IPS-18c (cell line): ENCODE data around the gene RIN3.
"Not testable (repeated sequence)": the region's sequence is repeated elsewhere in the genome, so short reads cannot be mapped to it uniquely, and the experiment has no call there.

Experiments used
- H3K4me3 ChIP-seq: 2 replicates; pipeline ENCODE4 v1.7.0; 2013; ENCODE audit warnings: low read depth, mild to moderate bottlenecking, low read length, moderate library complexity; ENCODE audit not compliant: insufficient read depth
- H3K9me3 ChIP-seq: one replicate; pipeline ENCODE4 v1.6.1; 2013; ENCODE audit warnings: mild to moderate bottlenecking, low read length, moderate library complexity; ENCODE audit not compliant: control insufficient read depth, insufficient read depth

RIN3 gene

DNA sequence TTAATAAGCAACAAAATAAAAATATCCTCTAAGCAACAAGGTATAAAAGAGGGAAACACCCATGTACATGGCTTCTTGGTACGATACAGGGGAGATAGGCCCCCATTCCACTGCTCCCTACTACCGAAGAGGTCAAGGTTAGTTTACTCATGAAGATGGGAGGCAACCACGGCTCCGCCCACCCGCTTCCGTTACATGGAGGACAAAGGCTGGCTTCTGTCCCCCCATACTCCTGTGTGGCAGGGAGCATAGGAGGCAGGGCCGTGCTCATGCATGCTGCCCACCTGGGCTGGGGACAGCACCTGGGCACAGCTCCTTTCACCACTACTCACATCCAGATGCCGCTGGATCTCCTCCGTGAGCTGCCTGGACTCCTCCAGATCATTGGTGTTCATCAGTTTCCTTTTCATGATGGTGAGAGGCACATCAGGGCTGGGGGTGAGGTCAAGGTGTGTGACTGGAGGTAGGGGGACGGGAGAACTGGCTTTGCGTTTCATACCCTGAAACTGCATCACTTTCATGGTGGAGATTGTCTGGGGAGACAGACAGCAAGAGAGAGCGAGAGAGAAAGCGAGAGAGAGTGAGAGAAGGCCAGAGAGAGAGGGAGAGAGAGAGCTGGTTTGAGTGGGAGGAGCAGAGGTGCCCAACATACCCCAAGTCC lies 195.9 kb downstream of the RIN3 start:
- no peaks in the 10 kb centered on the region for H3K9me3 ChIP-seq
- no peak overlapping the region for H3K4me3 ChIP-seq

DNA sequence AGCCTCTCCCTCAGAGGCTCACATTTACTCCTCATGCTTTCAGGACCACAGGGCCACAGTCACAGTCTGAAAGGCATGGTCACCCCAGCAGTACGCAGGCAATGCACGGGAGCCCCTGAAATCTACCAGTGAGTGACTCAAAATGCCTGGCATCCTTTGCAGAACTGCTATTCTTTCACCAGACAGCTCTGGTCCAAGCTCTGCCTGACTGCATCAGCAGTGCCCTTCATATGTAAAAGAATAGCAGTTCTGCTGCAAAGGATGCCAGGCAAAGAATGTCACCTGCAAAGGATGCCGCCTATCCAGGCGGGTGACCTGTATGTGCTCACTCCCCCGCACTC lies 196.4 kb downstream of the RIN3 start:
- H3K4me3 ChIP-seq = no peak overlapping the region
- no peaks in the 10 kb centered on the region for H3K9me3 ChIP-seq

DNA sequence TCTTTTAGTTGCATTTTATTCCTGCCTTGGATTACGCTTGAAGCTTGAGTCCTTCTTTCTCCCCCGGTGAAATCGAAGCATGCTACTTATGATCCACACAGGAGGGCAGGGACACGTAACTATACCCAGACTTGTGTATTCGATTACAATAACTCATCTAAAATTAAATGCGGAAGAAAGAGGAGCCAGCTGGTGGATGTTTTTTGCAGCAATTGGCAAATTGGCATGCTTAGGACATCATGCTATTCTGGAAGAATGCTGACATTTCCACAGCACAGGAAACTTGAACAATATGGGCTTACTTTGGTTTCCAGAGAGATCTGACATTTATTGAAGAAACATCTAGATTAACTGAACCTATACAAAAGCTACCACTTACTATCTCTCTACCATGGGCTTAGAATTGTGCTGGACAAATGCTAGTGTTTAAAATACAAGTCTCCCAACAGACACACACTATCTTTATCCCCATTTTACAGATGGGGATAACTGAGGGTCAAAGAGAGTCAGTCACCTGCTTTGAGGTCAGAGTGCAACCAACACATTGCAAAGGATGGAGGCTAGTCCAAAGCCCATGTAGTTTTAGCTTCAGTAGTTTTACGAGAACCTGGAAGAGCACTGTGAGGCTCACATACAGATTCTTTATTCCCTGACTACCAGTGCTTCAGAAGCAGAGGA lies 198.5 kb downstream of the RIN3 start:
- Histone ChIP-seq H3K9me3 (no peaks in the 10 kb centered on the region), H3K4me3 (no peak overlapping the region)

DNA sequence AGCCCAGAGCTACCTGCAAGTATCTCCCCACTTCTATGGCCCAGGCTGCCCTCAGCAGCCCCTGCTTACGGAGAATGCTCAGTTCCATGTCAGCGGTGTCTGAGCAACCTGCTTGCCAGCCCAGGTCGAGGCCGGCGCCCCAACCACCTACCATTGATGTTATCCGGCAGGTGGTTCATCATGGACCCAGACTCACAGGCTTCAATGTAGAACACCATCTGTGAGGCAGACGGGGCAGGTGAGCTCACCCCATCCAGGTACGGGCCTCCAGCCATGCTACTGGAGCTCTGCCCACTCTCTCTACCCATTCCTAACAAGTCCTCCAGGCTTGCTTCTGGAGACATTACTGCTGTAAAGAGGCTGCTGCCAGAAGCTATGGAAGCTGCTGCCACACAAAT lies 199.1 kb downstream of the RIN3 start:
- Histone ChIP-seq H3K9me3 (no peaks in the 10 kb centered on the region), H3K4me3 (no peak overlapping the region)

DNA sequence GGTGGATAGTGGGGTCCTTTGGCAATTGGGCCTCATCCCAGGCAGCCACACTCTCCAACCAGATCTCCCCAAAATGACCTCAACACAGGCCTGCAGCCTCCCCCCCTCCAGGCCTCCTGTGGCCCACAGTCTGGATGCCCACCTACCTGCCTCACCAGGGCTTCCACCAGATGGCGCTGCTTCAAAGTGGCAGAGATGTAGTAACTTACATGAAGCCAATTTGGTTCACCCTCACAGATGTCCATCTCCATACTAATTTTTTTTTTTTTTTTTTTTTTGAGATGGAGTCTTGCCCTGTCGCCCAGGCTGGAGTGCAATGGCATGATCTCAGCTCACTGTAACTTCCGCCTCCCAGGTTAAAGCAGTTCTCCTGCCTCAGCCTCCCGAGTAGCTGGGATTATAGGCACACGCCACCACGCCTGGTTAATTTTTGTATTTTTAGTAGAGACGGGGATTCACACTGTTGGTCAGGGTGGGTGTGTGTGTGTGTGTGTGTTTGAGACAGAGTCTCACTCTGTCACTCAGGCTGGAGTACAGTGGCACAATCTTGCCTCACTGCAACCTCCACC lies 201.2 kb downstream of the RIN3 start:
- not testable (repeated sequence) for H3K9me3 ChIP-seq, H3K4me3 ChIP-seq

DNA sequence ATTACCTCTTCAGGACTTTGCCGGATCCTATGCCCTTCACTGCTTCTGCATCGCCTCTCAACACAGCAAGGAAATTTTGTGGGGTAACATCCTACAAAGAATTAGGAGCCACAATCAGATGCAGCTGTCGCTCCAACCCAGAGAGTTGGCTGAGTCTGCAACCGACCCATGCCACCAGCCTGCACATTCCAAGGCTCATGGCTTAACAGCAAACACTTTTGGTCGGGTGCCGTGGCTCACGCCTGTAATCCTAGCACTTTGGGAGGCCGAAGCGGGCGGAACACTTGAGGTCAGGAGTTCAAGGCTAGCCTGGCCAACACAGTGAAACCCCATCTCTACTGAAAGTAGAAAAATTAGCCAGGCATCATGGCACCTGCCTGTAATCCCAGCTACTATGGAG lies 202.6 kb downstream of the RIN3 start:
- H3K9me3 ChIP-seq = no peaks in the 10 kb centered on the region
- no peak overlapping the region for H3K4me3 ChIP-seq

DNA sequence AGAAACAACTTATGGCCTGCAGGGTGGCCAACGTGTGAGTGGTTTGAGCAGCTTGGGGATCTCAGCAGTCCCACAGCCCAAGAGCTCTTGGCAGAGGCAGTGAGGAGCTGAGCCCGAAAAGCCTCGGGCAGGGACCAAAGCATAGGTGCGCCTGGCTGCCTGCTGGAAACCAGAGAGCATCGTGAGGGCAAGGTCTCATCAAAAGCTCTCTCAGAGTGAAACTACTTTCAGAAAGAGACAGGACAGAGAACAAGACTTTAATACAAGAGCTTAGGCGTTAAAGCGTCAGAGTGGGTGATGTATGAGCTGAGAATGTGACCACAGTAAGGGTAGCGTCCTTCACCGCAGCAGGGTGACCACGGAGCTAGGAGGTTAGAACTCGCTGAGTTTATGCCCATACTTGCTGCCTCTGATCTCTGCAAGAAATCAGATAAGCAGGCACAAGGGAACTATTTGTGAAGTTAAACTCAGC lies 204.0 kb downstream of the RIN3 start:
- Histone ChIP-seq H3K4me3 (no peak overlapping the region), H3K9me3 (no peaks in the 10 kb centered on the region)

DNA sequence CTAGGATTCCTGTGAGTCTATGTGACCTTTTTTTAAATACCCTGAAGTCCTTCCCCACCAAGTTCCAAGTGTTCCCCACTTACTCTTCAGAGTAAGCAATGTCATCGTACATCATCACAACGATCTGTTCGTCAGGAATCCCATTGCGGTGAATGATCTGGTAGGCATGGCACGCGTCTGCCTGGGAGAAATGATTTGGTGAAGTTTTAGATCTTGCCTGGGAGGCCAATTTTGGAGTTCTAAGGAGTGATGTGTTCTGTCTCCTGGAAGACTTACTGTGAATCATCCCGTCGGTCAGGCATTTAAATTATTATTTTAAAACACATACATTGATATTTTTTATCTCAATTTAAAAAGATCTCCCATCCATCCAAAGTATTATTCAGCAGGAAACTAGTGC lies 205.1 kb downstream of the RIN3 start:
- peaks cover 2% of the 10 kb centered on the region for H3K9me3 ChIP-seq
- H3K4me3 ChIP-seq = no peak overlapping the region

DNA sequence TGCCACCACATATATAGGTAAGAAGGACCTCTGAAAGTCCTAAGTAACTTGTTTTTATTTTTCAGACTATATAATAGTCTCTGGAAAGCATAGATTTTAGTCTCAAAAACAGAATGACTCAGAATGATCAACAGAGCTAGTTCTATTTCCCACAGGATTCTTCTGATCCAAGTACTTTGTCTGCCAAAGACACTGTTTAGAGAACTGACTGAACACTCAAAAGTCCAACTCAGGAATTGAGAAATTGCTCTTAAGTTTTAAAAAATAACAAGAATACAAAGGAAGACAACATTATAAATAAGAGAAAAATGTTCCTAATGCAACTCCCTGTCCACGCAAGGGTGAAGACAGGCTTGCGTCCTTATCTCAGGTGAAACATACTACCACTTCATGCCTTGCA lies 205.8 kb downstream of the RIN3 start:
- Histone ChIP-seq H3K4me3 (no peak overlapping the region), H3K9me3 (peaks cover 4% of the 10 kb centered on the region)

DNA sequence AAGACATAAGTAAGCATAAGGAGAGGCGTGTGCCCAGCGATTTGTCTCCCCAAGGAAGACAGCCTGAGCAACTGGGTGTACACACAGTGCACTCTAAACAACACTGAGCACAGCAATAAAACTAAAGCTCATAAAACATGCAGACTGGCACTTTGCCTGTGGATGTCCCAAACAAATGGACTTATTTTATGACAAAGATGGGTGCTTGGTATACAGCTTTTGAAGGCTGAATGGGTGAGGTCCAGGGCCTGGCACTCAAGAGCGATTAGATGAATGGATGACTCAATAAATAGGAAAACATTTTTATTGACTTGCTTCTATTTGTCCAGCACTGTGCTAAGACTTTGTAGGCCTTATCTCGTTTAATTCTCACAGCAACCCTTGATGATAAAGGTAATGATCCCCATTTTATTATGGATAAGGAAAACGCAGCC lies 206.3 kb downstream of the RIN3 start:
- Histone ChIP-seq H3K4me3 (no peak overlapping the region), H3K9me3 (peaks cover 4% of the 10 kb centered on the region)

DNA sequence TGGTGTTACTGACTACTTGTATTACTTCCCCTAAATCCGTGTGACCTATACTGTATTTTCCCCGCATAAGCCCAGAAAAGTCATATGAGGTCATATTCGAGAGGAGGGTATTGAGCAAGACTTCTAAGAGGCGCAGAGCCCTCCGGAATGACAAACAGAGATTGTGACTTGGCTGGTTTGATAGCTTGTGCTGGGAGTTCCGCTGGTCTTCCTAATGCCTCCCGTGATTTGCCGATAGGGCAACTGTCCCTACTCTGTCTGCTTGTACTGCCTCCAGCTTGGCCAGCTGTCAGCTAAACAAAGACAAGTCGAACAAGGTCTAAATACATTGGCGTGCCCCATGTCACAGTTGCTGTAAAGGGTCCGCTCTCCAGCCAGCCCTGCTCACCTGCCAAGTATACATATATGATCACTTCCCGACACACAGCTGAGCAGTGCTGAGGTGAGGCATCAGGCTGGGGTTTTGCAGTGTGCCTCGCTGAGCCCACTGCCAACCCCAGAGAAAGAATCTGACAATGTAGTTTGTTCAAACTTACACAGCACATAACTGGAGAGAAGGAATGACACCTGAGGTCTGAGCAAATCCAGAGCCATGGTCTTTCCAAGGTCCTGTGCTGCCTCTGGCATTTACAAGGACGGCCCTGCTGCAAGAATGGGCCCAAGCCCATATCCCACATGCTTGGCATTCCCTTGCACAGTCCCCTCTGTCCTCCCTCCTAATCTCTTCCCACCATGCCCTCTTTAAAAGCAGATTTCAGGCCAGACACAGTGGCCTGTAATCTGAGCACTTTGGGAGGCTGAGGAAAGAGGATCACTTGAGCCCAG lies 211.1 kb downstream of the RIN3 start:
- Histone ChIP-seq H3K9me3 (peaks cover 4% of the 10 kb centered on the region), H3K4me3 (no peak overlapping the region)

DNA sequence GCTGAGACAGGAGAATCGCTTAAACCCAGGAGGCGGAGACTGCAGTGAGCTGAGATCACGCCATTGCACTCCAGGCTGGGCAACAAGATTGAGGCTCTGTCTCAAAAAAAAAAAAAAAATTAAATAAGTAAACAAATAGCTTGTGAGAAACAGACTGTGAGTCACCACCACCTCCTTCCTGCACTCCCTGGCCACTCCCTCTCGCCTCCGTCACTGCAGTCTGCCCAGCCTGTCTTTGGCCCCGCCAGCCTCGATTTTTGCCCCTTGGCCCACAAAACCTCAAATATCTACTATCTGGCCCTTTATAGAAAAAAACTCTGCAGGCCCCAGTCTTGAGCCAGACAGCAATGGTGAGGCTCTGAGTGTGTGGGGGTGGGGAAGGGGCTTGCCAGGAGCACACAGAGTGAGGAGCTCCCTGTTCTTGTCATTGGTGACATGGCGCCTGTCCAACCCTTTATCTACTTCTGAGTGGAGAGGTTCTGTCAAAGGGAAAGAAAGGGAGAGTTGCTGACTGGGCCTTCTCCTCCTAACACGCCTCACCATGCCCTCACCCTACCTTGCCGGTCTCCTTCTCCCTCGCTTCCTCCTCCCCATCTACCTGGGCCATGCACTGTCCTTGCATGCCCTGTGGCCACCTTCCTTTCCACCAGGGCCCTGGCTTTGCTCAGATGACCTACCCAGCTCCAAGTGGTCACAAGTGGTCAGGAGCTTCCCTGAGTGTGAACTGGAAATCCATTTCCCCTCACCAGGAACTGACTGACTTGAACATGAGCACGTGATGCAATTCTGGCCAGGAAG lies 212.8 kb downstream of the RIN3 start:
- Histone ChIP-seq H3K9me3 (peaks cover 4% of the 10 kb centered on the region), H3K4me3 (no peak overlapping the region)

DNA sequence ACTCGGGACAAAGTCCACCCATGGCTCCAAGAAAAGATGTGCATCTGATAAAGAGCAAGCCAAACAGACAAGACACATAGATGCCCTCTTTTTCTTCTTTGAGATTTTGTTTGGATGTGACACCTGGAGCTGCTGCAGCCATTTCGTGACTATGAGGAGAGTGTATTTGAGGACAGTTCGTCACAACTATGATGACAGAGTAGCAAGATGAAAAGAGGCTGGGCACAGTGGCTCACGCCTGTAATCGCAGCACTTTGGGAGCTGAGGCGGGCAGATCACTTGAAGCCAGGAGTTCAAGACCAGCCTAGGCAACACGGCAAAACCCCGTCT lies 213.3 kb downstream of the RIN3 start:
- no peak overlapping the region for H3K4me3 ChIP-seq
- peaks cover 4% of the 10 kb centered on the region for H3K9me3 ChIP-seq

DNA sequence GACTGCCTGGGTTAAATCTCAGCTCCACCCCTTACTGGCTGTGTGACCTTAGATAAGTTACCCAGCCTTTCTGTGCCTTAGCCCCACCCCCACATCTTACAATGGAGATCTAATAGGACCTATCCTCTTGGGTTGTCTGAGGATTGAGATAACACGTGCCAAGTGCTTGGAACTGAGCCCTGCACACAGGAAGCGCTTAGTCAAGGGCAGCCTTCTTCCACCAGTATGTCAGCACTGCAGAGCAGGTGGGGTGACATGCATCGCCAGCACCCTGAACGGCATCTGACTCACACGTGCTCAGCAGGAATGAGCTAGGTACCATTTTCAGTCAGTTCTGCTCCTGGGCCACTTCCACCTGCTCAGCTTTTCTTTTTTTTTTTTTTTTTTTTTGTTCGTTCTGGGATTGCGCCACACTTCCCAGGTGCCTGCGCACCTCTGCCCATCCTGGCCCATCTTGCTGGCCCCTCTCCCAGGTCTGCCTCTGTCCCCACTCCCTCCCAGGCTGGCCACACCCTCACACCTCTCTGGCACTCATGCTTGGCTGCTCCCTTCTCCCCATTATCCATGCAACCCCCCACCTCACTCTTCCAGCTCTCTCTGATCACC lies 215.3 kb downstream of the RIN3 start:
- no peak overlapping the region for H3K4me3 ChIP-seq
- H3K9me3 ChIP-seq = peaks cover under 1% of the 10 kb centered on the region

DNA sequence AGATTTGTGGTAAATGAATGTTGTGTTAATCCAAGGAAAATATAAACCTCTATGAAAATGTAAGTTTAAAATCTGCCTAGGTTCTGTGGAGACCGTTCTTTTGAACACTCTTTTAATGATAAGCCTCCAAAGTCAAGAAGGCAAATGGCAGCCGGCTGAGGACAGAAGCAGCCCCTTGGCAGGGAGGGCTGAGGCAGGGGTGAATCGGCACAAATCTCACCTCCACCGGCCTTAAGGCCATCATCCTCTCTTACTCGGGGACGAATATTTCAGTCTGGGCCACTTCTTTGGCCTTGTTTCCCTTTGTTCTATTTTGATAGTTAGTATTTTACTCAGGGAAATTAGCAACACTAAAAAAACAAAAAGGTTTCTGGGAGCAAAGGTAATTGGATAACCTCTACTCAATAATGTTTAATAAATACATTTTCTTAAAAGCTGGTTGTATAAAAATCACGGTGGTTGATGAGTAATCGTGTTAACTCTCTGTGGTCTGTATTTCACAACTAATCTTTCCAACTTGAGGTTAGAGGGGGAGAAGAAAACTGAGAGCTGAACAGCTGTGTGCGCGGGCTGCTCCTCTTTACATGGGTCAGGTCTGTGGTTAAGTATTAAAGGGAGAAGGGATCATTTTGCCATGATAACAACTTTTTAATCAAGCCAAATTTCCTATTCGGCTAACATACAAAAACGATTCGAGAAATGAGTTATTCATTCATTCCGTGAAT lies 216.2 kb downstream of the RIN3 start:
- no peaks in the 10 kb centered on the region for H3K9me3 ChIP-seq
- H3K4me3 ChIP-seq = no peak overlapping the region

DNA sequence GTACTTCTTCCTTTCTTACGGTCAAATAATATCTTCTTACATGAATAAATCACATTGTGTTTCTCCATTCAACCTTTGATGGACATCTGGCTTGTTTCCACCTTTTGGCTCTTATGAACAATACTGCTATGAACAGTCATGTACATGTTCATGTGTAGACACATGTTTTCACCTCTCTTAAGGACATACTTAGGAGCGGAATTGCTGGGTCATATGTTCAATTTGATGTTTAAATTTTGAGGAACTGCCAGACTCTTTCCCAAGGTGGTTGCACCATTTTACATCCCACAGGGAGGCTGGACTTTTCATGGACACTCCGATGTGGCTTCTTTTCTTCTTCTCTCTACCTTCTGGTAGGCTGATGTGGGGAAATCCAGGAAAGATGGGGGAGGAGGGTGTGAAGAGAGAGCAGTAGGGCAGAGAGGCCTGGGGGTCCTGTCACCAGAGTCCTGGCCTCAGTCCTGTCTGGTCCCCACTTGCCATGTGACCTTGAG lies 218.1 kb downstream of the RIN3 start:
- no peak overlapping the region for H3K4me3 ChIP-seq
- H3K9me3 ChIP-seq = no peaks in the 10 kb centered on the region
